ENCODE data around the gene ATP5PD.

Gene ATP5PD

GRCh38 chr17:75064460-75064859 is 17.7 kb upstream of the ATP5PD start:
- POLR2A ChIA-PET (ENCODE audit: low non-redundant PET) = no interaction called here
- peak overlapping the region; percentile 35; the same call in 1 of the 2 replicates for H3K27ac ChIP-seq
- DNase-seq (ENCODE audit: low spot score) = no peak
- TF ChIP-seq CTCF (conservative IDR thresholded peaks at IDR 0.05; ENCODE audit: low read depth) = no peak
- CTCF ChIA-PET = interaction anchor here (0.6 to 1.2 kb wide), 3 partner anchors 46 to 102 kb away, joined by 3 read pairs; no protein-coding TSS in a partner anchor

GRCh38 chr17:75064040-75064439 is 17.3 kb upstream of the ATP5PD start:
- CTCF ChIA-PET = interaction anchor here (0.8 to 1.2 kb wide), 3 partner anchors 14 to 50 kb away, joined by 3 to 7 read pairs (median 3); no protein-coding TSS in a partner anchor

GRCh38 chr17:75063626-75064025 is 16.9 kb upstream of the ATP5PD start:
- ChIA-PET CTCF (interaction anchor here (1.0 to 1.1 kb wide), 3 partner anchors 15 to 138 kb away, joined by 3 to 7 read pairs (median 4); no protein-coding TSS in a partner anchor), POLR2A (ENCODE audit: low non-redundant PET) (no interaction called here)
- no peak for TF ChIP-seq CTCF (conservative IDR thresholded peaks at IDR 0.05; ENCODE audit: low read depth)
- DNase-seq (ENCODE audit: low spot score) = no peak
- peak overlapping the region; percentile 8 for H3K27ac ChIP-seq

More at GRCh38 chr17:75064040-75064439, 17.3 kb upstream of the ATP5PD start:
- no peak overlapping the region for H3K27ac ChIP-seq
- TF ChIP-seq CTCF (conservative IDR thresholded peaks at IDR 0.05; ENCODE audit: low read depth) = no peak
- POLR2A ChIA-PET (ENCODE audit: low non-redundant PET) = no interaction called here
- DNase-seq (ENCODE audit: low spot score) = no peak

GRCh38 chr17:75063201-75063600 is 16.4 kb upstream of the ATP5PD start:
- H3K27ac ChIP-seq = peak overlapping the region; percentile 8
- TF ChIP-seq CTCF (conservative IDR thresholded peaks at IDR 0.05; ENCODE audit: low read depth) = no peak
- ChIA-PET POLR2A (ENCODE audit: low non-redundant PET) (no interaction called here), CTCF (interaction anchor here (1.0 to 1.1 kb wide), 3 partner anchors 15 to 138 kb away, joined by 3 to 7 read pairs (median 4); no protein-coding TSS in a partner anchor)
- DNase-seq (ENCODE audit: low spot score) = no peak

GRCh38 chr17:75061618-75062017 is 14.8 kb upstream of the ATP5PD start:
- DNase-seq (ENCODE audit: low spot score) = no peak
- H3K27ac ChIP-seq = peak overlapping the region; percentile 12; the same call in 1 of the 2 replicates
- ChIA-PET CTCF (interaction anchor here (0.7 to 1.4 kb wide), 4 partner anchors 8 to 151 kb away, joined by 4 to 6 read pairs (median 4); no protein-coding TSS in a partner anchor), POLR2A (ENCODE audit: low non-redundant PET) (no interaction called here)
- TF ChIP-seq CTCF (conservative IDR thresholded peaks at IDR 0.05; ENCODE audit: low read depth) = no peak

- ChIA-PET CTCF (interaction anchor here (0.6 to 1.4 kb wide), 5 partner anchors 8 to 144 kb away, joined by 3 to 6 read pairs (median 3); no protein-coding TSS in a partner anchor), POLR2A (ENCODE audit: low non-redundant PET) (no interaction called here)
- no peak for TF ChIP-seq CTCF (conservative IDR thresholded peaks at IDR 0.05; ENCODE audit: low read depth)
- H3K27ac ChIP-seq = peak overlapping the region; percentile 12; the same call in 1 of the 2 replicates
- DNase-seq (ENCODE audit: low spot score) = no peak
Measured at GRCh38 chr17:75061055-75061438, 14.3 kb upstream of the ATP5PD start.
